HG03378 (cell line): ENCODE results near the gene CDS2.

ENCODE experiments used
- ATAC-seq: cut with Tn5 transposase; IDR thresholded peaks from one replicate; pipeline ENCODE4 v1.9.1; 2021; ENCODE audit warnings: mild to moderate bottlenecking, moderate library complexity; ENCODE audit not compliant: unreplicated experiment

CDS2 gene

GRCh38 chr20:5118220-5119142 lies 8.3 kb upstream of the CDS2 start:
- ATAC-seq = no peak

- ATAC-seq = no peak
These were observed 7.7 kb upstream of the CDS2 start for GRCh38 chr20:5119143-5119434.

GRCh38 chr20:5119435-5120184 lies 7.2 kb upstream of the CDS2 start, which contains the start of gene PCNA:
PCNA (minus strand) TSS chr20:5119958; CDS start chr20:5119798, 160 bp downstream.
- ATAC-seq = peak; percentile 90

- ATAC-seq = no peak
These were observed 6.7 kb upstream of the CDS2 start for GRCh38 chr20:5120185-5120476.

- ATAC-seq = no peak
These were observed 3.9 kb upstream of the CDS2 start for GRCh38 chr20:5122873-5123260.

GRCh38 chr20:5127204-5127858 lies 523 bp downstream of the CDS2 start:
- peak; percentile 35 for ATAC-seq

- ATAC-seq = no peak
These were observed 1.1 kb downstream of the CDS2 start for GRCh38 chr20:5127859-5128424.

- no peak for ATAC-seq
These were observed 2.1 kb downstream of the CDS2 start for GRCh38 chr20:5128886-5129285.

GRCh38 chr20:5131502-5131901 lies 4.7 kb downstream of the CDS2 start:
- ATAC-seq = no peak

GRCh38 chr20:5133998-5134397 lies 7.2 kb downstream of the CDS2 start:
- no peak for ATAC-seq

GRCh38 chr20:5135363-5136012 lies 8.7 kb downstream of the CDS2 start:
- ATAC-seq = peak; percentile 74

GRCh38 chr20:5136096-5136495 lies 9.3 kb downstream of the CDS2 start:
- ATAC-seq = peak; percentile 15

GRCh38 chr20:5140195-5140594 lies 13.4 kb downstream of the CDS2 start:
- ATAC-seq = no peak

- ATAC-seq = no peak
These were observed 14.8 kb downstream of the CDS2 start for GRCh38 chr20:5141615-5142014.

GRCh38 chr20:5143851-5144250 lies 17.0 kb downstream of the CDS2 start:
- ATAC-seq = no peak

GRCh38 chr20:5145365-5146098 lies 18.7 kb downstream of the CDS2 start:
- no peak for ATAC-seq

GRCh38 chr20:5146099-5146668 lies 19.4 kb downstream of the CDS2 start:
- ATAC-seq = no peak

GRCh38 chr20:5146871-5147592 lies 20.2 kb downstream of the CDS2 start:
- no peak for ATAC-seq

GRCh38 chr20:5148581-5148980 lies 21.8 kb downstream of the CDS2 start:
- ATAC-seq = no peak
